HG03460 (cell line): ENCODE results near the gene VPS11.
"Not testable (repeated sequence)": the region's sequence is repeated elsewhere in the genome, so short reads cannot be mapped to it uniquely, and the experiment has no call there.

ENCODE experiments used
- ATAC-seq: cut with Tn5 transposase; IDR thresholded peaks from one replicate; pipeline ENCODE4 v1.9.1; 2021; ENCODE audit not compliant: unreplicated experiment

The VPS11 gene

DNA sequence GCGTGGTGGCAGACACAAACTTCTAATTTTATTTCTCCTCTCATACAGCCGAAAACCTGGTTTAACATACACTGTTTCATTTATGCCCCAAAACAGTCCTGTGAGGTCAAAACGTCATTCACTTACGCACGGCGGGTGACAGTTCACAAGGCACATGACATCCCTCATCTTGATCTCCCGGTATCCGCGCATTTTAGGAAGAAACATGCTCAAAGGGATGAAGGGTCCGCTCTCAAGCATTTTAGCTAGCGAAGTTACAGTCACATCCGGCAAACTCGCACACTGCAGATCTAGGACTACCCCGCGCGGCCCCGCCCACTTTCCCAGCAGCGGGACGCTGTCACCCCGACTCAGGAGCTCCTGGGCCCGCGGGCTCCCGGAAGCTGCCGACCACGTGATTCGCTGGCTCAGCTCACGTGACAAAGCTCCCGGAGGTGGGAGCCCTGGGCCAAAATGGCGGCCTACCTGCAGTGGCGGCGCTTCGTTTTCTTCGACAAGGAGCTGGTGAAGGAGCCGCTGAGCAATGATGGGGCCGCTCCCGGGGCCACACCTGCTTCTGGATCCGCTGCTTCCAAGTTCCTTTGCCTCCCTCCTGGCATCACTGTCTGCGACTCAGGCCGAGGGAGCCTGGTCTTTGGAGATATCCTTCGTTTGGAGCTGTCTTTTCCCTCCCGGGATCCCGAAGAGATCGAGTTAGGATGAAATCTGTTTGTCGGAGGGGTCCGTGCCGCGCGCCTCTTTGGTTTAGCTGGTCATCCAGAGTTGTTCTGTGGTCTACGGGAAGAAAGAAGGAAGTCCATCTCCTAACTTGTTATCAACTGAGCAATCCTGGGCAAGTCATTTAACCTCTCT is at the start of gene VPS11:
Gene VPS11 (plus strand): TSS at position 448 of the 852 bp plus-strand sequence. CDS start 6 bp downstream, at position 454.
- ATAC-seq, result peak; percentile 88

DNA sequence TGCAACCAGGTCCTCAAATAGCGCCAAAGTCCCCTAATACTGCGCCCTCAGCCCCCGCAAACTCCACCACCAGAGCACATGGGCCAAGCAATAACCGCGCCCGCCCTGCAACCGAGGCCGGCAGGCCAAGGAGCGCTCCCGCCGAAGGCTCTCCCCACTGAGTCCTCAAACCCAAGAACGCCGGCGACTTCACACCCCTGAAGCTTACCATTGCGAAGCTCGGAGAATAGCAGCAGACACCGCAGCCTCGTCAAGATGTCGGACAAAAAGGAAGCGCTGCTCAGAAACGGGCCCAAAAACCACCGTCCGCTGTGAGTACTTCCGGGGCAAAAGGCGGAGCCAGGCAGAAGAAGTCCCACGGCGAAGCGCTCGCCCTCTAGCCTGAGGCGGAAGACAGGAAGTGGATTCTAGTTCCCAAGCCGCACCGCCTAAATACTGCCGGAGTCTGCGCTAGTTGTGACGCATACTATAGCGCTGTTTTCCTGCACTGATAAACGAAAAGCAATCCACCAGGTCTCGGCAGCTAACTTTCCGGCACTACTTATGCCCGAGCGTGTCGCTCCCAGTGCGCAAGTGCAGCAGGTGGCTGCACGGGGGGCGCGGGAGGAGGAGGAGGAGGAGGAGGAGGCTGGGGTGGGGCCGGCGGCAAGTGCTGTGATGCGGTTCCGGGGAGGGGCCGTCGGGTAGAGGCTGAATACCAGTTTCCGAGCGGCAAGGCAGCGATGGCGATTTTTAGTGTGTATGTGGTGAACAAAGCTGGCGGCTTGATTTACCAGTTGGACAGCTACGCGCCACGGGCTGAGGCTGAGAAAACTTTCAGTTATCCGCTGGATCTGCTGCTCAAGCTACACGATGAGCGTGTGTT is 49.3 kb upstream of the VPS11 start, which contains the start of the genes RPS25 and TRAPPC4:
Gene RPS25 (minus strand): TSS at position 270 of the 865 bp plus-strand sequence. CDS start 59 bp downstream, at position 211.
Gene TRAPPC4 (plus strand): TSS at position 693 of the 865 bp plus-strand sequence. CDS start 30 bp downstream, at position 723.
- ATAC-seq, result peak; percentile 84

DNA sequence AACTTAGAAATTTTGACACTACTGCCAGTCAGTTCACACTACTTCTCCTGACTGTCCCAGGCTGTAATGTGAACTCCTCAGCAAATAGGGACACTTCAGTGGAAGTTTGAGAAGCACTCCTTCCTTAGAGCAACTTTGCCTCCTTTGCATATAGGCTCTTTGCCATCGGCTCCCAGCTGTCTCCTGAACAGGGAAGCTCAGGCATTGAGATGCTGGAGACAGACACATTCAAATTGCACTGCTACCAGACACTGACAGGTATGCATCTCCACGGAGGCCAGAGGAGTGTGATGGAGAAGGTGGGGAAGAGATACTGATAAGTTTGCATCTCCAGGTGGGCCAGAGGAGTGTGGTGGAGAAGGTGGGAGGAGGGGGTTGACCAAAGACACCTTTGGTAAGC is 47.6 kb upstream of the VPS11 start:
- no peak for ATAC-seq

DNA sequence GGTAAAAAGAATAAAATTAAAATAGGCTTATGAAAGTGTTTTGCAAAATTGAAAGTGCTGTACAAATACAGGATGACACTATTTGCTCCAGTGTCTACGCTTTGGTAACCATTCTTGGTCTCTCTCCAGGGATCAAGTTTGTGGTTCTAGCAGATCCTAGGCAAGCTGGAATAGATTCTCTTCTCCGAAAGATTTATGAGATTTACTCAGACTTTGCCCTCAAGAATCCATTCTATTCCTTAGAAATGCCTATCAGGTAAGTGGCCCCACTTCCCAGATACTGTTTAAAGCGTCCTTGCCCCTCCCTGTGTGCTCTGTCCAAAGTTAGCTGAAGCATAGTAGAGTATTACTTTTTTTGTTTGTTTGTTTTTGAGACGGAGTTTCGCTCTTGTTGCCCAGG is 46.0 kb upstream of the VPS11 start:
- no peak for ATAC-seq

DNA sequence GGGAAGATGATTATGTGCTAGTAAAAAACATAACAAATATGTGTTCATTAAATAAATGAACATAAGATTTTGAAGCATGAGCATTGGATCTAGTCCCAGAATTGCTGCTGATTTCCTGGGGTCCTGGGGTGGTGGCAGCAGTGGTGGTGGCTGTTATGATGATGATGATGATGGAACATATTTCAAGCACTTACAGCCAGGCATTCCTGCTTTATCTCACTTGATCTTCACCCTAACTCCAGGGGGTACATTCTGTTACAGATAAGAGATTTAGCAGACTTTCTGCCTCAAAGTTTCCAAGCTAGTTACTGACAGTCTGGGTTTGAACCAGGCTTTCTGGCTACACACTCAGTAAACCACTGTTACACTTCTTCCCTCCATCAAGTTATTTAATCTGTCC is 43.9 kb upstream of the VPS11 start:
- no peak for ATAC-seq

DNA sequence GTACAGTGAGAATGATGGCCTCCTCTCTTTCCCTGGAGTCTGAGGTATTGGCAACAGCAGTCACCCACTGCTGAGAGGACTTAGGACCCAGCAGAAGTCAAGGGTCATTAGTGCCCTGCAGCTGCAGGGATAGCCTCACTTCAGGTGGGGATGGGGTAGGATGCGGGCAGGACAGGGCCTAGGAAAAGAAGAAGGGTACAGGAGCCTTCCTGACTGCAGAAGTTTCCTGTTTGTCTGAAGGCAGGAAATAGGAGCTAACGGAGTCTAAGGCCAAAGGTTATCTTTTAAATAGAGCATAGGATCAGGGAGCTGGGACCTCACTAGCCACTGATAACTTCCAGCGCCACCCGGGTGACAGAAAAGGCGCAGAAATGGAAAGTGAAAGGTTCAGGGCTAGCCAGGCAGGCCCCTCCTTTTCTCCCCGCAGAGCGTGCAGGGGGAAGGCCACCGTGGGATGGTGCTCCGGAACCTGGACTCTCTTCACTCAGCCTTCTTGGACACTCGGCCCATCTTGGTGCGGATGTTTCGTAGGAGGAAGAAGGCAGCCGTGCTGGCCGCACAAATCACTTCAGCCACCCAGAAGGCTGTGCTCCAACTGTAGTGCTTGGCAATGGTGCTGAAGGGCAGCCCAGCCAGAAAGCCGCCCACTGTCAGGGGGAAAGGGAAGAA is 43.1 kb upstream of the VPS11 start:
- ATAC-seq, result no peak

DNA sequence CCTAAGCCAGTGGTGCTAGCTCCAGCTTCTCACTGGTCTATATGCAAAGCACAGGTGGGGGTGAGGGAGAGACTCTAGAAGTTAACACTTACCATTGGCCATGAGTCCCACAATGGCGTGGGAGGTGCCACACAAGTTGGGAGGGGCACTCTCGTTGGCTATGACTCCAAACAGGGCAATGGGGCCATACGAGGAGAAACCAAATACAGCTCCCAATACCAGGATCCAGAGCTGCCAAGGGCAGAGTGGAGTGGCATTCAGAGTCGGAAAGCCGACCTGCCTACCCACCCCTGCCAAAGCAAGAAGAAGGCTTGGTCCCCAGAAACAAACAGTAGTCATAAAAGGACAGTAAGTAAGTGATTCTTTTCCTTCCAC is 42.5 kb upstream of the VPS11 start:
- ATAC-seq, result no peak

DNA sequence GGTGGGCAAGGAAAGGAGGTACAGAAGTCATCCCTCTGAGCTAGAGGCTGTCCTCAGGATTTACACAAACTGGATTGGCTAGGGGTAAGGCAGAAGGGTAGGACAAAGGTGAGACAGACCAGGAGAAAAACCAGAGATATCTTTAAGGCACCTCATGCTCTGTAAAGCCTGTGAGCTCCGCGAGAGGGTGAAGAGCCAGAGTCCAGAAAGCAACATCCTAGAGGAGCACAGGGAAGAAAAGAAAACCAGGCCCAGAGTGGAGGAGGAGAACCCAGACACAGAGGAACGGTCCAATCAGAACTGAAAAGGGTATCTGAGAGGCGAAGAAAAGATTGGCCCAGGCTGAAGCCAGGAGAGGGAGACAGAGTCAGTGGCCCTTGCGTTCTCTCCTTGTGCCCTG is 42.1 kb upstream of the VPS11 start:
- ATAC-seq, result no peak

DNA sequence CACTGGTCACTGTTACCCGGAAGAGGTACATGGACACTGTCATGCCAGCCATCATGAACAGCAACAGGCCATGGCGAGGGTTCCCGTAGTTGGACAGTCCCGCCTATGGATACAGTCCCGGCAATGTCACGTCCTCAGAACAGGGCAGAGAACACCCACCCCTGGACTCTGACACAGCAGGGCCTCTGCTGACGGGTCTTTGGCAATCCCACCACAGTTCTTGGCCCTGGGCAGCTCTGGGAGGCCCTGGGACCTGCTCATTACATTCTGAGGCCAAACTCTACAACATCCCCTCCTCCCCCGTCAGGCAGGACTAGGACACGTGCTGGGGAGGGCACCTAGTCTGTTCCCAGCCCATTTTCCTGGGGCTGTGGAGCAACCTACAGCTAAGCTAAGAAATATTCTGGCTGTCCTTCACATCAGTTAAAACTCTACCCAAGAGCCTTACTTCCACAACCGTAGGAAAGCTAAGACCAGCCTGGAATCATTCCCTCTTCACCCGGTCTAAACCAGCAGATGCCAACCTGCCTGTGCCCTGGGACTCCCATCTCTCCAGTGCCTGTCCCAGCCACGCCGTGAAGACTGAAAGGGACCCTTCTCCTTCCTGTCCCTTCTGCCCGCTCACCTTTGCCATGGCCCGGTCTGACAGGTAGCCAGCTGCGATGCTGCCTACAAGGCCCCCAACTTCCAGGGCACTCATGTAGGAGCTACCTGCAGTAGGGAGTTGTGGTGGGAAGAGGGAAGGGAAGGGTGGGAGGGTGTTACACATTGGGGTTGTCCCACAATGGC is 41.4 kb upstream of the VPS11 start:
- no peak for ATAC-seq

DNA sequence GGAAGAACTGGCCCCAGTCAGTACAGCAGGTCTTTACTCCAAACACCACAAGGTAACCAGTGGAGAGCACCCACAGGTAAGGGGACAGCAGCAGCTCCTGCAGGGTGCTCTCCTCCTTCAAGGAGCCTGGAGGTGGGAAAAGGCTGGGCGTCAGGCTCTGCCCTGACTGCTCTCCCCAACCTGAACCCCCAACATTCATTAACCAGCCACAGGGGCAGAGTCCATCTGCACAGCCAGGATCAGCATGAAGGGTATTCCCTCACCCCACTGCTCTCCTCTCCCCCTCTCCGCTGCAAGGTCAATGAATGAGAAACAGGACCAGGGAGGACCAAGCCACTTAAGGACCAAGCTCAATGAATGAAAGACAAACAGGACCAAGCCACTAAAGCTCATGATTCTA is 40.6 kb upstream of the VPS11 start:
- no peak for ATAC-seq

DNA sequence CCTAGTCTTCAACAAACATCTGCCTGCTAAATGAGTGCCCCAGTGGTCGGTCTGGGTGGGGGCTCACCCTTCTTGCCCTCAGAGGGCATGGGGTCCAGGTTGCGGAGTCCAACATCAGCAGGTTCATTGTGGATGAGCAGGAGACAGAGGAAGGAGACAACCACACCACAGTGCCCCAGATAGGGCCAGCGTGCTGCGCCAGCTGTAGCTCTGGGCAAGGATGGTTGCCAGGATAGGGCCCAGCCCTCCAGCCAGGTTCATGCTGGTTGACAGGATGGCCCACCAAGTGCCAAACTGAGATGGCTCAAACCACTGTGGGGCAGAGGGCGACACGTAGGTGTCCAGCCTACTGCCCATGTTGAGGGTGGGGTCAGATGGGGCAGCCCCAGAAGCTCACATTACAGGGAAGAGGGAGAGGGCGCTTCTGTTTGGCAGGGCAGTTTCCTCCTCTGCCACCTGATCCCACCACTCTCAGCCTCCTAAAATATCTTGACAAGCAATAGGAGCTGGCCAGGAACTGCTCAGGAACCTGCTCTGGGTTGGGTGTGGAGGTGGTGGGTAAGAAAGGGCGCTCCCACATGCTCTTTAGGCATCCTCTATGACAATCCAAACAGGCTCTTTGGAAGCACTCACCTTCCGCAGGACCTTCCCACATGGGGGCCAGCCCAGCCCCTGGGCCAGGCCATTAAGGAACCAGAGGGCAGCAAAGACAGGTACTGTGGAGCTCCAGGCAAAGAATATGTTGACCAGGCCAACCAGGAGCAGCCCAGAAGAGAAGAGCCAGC is 39.9 kb upstream of the VPS11 start:
- ATAC-seq, result no peak

DNA sequence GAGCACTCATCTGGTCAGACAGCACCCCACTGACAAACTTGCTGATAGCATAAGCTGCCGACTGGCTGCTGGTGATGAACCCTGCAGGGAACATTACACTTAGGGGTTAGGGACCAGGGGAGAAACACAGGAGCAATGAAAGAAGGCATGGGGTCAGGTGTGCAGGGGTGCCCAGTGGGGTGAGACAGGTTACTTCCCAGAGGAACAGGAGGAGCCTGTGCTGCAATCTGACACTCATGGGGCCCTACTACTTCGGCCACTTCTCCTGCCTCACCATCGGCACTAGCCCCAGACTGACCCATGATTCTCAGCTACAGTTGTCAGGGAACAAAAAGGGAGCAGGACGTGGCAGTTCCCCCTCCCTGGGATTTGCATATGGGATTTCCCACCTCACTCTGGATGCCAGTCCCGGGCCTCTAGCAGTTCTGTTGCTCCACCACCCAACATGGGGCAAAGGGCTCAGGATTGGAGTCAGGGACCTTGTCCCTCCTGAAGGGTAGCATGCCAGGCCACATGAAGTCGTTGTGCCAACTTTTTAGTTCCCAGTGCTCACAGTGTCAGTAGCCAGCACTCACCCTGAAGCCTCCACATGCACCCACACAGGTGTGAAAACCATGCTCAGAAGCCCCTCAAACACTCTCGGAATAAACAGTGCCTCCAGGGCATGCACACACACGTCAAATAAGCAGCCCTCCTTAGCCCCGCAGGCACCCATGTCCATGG is 39.1 kb upstream of the VPS11 start:
- ATAC-seq, result no peak

DNA sequence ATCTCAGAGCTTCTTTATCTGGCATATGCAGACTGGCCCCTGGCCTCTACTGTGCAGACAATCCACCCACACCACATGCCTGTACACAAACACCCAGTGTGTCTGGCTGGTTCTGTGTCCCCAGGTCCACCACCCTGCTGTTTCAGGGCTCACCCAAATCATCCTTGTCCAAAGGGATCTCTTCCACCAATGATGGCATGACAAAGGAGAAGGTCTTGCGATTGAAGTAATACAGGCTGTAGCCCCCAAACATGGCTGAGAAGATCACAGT is 38.6 kb upstream of the VPS11 start:
- no peak for ATAC-seq

DNA sequence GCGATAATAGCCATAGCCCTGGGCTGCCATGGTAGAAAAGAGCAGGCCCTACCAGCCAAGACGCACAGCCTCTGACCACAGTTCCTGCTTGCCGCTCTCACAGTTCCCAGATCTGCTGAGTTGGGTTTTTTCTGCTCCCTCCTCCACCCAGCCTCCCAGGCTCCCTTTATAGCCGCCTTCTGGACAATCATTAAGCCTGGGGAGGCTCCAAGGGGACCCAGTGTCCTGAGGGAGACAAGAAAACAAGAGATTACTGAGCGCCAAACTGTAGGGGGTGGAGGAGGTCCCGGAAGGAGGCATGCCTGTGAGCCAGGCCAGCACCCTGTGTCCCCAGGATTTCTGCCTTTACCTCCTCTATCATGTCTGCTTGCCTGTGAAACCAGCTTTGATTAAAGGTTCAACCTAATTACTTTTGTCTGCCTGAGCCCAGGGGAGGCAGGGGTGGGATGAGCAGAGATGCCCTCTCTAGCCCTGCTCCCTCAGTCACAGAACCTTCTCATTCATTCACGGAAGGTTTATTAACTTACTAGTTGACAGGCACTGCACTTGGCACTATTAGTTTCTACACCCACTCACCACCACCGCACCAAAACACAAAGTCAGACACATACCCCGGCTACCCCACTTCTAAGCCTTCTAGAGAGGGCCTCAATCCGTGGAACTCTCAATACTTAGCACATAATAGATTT is 38.1 kb upstream of the VPS11 start:
- ATAC-seq, result no peak

DNA sequence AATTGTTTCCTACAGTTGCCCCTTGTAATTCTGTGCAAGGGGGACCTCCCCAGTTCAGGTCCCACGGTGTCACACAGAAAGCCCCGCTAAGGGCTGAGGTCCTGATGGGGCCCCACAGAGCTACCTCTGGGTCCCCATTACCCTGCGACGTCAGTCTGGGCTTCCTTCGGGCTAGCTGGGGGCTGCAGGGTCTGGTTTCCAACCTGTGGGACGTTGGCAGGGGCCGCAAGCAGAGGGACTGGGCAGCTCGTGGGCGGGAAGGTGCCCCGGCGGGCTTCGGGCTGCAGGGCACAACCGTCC is 37.6 kb upstream of the VPS11 start:
- peak; percentile 17 for ATAC-seq

DNA sequence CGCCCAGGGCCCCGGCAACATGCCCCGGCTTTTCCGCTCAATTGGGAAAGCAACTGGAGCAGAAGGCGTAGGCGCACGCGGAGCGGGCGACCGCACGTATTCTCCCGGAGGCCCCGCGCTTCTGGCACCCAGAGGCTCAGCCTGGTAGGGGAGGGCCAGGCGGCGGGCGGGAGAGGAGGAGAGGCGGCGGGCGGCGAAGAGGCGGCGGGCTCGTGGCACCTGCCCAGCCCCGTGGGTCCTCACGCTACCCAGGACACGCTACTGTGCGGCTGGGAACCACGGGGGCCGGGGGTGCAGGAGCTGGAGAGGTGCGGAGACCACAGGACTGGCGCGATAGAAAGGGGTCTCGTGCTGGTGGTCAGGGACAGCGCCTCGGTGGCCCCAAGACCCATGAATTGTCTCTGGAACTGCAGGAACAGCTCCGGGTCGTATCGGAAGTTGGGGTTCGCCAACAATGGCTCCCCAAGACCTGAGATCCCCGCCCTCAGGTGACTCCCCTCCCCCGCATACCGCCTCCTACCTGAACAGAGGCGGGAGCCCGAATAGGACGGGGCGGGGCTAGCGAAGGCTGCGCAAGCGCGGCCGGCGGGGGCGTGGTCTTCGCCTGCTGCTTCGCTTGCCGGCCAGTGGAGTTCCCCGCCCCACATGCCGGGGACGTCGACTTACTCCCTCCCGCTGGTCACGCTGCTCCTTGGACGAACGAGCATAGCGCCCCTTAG is 37.1 kb upstream of the VPS11 start, which contains the start of gene SLC37A4:
Gene SLC37A4 (minus strand): TSS at position 549 of the 719 bp plus-strand sequence.
- peak; percentile 82 for ATAC-seq

DNA sequence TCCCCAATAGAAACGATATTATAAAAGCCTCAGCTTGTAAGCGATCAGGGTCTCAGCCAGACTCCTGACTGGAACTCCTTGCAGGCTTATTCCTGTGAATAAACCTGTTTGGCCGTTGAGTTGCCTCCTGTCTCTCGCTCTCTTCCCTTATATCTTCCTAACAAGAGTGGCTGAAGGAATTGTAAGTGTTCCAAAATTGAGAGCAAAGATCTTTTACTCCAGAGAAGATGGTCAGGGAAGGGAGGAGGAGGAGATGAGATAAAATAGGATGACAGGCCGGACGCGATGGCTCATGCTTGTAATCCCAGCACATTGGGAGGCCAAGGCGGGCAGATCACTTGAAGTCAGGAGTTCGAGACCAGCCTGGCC is 35.7 kb upstream of the VPS11 start:
- no peak for ATAC-seq

DNA sequence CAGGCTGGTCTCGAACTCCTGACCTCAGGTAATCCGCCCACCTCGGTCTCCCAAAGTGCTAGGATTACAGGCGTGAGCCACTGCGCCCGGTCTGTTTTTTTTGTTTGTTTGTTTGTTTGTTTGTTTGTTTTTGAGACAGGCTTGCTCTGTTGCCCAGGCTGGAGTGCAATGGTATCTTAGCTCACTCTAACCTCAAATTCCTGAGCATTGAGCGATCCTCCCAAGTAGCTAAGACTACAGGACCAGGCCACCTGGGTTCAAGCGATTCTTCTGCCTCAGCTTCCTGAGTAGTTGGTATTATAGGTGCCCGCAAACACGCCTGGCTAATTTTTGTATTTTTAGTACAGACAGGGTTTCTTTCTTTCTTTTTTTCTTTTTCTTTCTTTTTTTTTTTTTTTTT is 34.2 kb upstream of the VPS11 start:
- ATAC-seq, result not testable (repeated sequence)
